ENCODE measurements around the gene CCL16.
"Not testable (repeated sequence)": the region's sequence is repeated elsewhere in the genome, so short reads cannot be mapped to it uniquely, and the experiment has no call there.

Gene CCL16

DNA sequence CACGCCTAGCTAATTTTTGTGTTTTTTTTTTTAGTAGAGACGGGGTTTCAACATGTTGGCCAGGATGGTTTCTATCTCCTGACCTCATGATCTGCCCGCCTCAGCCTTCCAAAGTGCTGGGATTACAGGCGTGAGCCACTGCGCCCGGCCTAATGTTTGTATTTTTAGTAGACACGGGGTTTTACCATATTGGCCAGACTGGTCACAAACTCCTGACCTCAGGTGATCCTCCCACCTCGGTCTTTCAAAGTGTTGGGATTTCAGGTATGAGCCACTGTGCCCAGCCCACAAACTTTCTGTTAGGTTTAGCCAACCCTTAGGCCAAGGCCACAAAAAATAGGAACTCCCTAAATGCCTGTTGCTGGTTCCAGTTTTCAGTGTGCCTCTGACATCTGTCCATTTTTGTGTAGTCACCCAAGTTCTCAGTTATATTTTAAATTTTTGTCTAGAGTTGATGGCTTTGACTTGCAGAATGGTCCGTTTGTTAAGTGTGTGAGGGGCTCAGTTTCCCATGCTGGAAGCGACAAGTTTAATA is 12.7 kb downstream of the CCL16 start:
- Histone ChIP-seq H3K9me3 (ENCODE audit: control insufficient read depth, low read length) (no peaks in the 10 kb centered on the region), H3K4me3 (ENCODE audit: extremely low read depth, insufficient read depth, low read length, poor library complexity, severe bottlenecking) (no peak overlapping the region), H3K27ac (ENCODE audit: low read depth, low read length, severe bottlenecking) (no peak overlapping the region), H3K36me3 (ENCODE audit: control insufficient read depth, insufficient read depth, low read length) (no peaks in the 10 kb centered on the region), H3K4me1 (ENCODE audit: control insufficient read depth, insufficient read depth, low read length, poor library complexity, severe bottlenecking) (peaks cover 6% of the 10 kb centered on the region)
- WGBS, 2 experiments (ENCODE audit: insufficient coverage in 2 of 2), result 91 to 94% methylated on average over 8 of the region's 10 CpGs

GRCh38 chr17:35965272-35965671 is 16.0 kb downstream of the CCL16 start:
- H3K4me3 ChIP-seq (ENCODE audit: extremely low read depth, insufficient read depth, low read length, poor library complexity, severe bottlenecking), result no peak overlapping the region
- no peak overlapping the region for H3K27ac ChIP-seq (ENCODE audit: low read depth, low read length, severe bottlenecking)
- H3K36me3 ChIP-seq (ENCODE audit: control insufficient read depth, insufficient read depth, low read length), result no peaks in the 10 kb centered on the region
- no peaks in the 10 kb centered on the region for H3K4me1 ChIP-seq (ENCODE audit: control insufficient read depth, insufficient read depth, low read length, poor library complexity, severe bottlenecking)
- H3K9me3 ChIP-seq (ENCODE audit: control insufficient read depth, low read length), result no peaks in the 10 kb centered on the region
- WGBS, 2 experiments (ENCODE audit: insufficient coverage in 2 of 2), result 89 to 99% methylated on average over 7 of the region's 7 CpGs

DNA sequence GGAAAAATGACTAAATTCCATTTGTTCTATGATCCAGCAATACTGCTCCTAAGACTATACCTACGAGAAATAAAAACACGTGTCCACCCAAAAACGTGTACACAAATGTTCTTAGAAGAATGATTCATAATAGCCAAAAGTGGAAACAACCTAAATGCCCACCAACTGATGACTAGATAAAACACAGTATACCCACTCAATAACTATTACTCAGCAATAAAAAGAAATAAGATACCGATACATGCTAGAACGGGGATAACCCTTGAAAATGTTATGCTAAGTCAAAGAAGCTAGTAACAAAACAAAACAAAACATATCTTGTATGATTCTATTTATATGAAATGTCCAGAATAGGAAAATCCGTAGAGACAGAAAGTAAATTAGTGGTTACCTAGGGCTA is 17.6 kb downstream of the CCL16 start:
- Histone ChIP-seq H3K4me1 (ENCODE audit: control insufficient read depth, insufficient read depth, low read length, poor library complexity, severe bottlenecking) (no peaks in the 10 kb centered on the region), H3K9me3 (ENCODE audit: control insufficient read depth, low read length) (no peaks in the 10 kb centered on the region), H3K36me3 (ENCODE audit: control insufficient read depth, insufficient read depth, low read length) (no peaks in the 10 kb centered on the region), H3K27ac (ENCODE audit: low read depth, low read length, severe bottlenecking) (no peak overlapping the region), H3K4me3 (ENCODE audit: extremely low read depth, insufficient read depth, low read length, poor library complexity, severe bottlenecking) (no peak overlapping the region)
- WGBS, 2 experiments (ENCODE audit: insufficient coverage in 2 of 2), result 74 to 89% methylated on average over 1 to 3 of the region's 6 CpGs

DNA sequence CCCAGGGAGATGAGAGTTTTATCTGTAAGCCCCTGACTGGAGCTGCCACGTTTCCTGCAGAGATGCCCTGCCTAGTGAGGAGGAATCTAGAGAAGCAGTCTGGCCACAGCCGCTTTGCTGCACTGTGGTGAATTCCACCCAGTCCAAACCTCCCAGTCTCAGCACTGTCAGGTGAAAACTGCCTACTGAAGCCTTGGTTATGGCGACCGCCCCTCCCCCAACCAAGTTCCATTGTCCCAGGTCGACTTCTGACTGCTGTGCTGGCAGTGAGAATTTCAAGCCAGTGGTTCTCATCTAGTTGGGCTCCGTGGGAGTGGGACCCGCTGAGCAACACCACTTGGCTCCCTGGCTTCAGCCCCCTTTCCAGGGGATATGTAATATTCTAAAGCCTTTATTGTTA is 27.6 kb downstream of the CCL16 start:
- Histone ChIP-seq H3K27ac (ENCODE audit: low read depth, low read length, severe bottlenecking) (no peak overlapping the region), H3K4me3 (ENCODE audit: extremely low read depth, insufficient read depth, low read length, poor library complexity, severe bottlenecking) (no peak overlapping the region), H3K9me3 (ENCODE audit: control insufficient read depth, low read length) (no peaks in the 10 kb centered on the region), H3K4me1 (ENCODE audit: control insufficient read depth, insufficient read depth, low read length, poor library complexity, severe bottlenecking) (no peaks in the 10 kb centered on the region), H3K36me3 (ENCODE audit: control insufficient read depth, insufficient read depth, low read length) (no peaks in the 10 kb centered on the region)
- 59 to 71% methylated on average over 4 to 7 of the region's 7 CpGs for WGBS, 2 experiments (ENCODE audit: insufficient coverage in 2 of 2)

GRCh38 chr17:35949401-35949800 is 31.9 kb downstream of the CCL16 start:
- H3K4me3 ChIP-seq (ENCODE audit: extremely low read depth, insufficient read depth, low read length, poor library complexity, severe bottlenecking), result no peak overlapping the region
- 90 to 93% methylated on average over 2 to 3 of the region's 3 CpGs for WGBS, 2 experiments (ENCODE audit: insufficient coverage in 2 of 2)
- no peaks in the 10 kb centered on the region for H3K36me3 ChIP-seq (ENCODE audit: control insufficient read depth, insufficient read depth, low read length)
- H3K27ac ChIP-seq (ENCODE audit: low read depth, low read length, severe bottlenecking), result no peak overlapping the region
- peaks cover 1% of the 10 kb centered on the region for H3K4me1 ChIP-seq (ENCODE audit: control insufficient read depth, insufficient read depth, low read length, poor library complexity, severe bottlenecking)
- H3K9me3 ChIP-seq (ENCODE audit: control insufficient read depth, low read length), result no peaks in the 10 kb centered on the region

GRCh38 chr17:35948092-35948491 is 33.2 kb downstream of the CCL16 start:
- H3K4me3 ChIP-seq (ENCODE audit: extremely low read depth, insufficient read depth, low read length, poor library complexity, severe bottlenecking), result no peak overlapping the region
- WGBS, 2 experiments (ENCODE audit: insufficient coverage in 2 of 2), result 93 to 95% methylated on average over 6 of the region's 7 CpGs
- no peaks in the 10 kb centered on the region for H3K36me3 ChIP-seq (ENCODE audit: control insufficient read depth, insufficient read depth, low read length)
- H3K4me1 ChIP-seq (ENCODE audit: control insufficient read depth, insufficient read depth, low read length, poor library complexity, severe bottlenecking), result peaks cover 9% of the 10 kb centered on the region
- no peak overlapping the region for H3K27ac ChIP-seq (ENCODE audit: low read depth, low read length, severe bottlenecking)
- H3K9me3 ChIP-seq (ENCODE audit: control insufficient read depth, low read length), result no peaks in the 10 kb centered on the region

- H3K27ac ChIP-seq (ENCODE audit: low read depth, low read length, severe bottlenecking), result no peak overlapping the region
- no peaks in the 10 kb centered on the region for H3K9me3 ChIP-seq (ENCODE audit: control insufficient read depth, low read length)
- peaks cover 12% of the 10 kb centered on the region for H3K4me1 ChIP-seq (ENCODE audit: control insufficient read depth, insufficient read depth, low read length, poor library complexity, severe bottlenecking)
- no peak overlapping the region for H3K4me3 ChIP-seq (ENCODE audit: extremely low read depth, insufficient read depth, low read length, poor library complexity, severe bottlenecking)
- 19 to 54% methylated on average over 5 to 9 of the region's 12 CpGs for WGBS, 2 experiments (ENCODE audit: insufficient coverage in 2 of 2)
- no peaks in the 10 kb centered on the region for H3K36me3 ChIP-seq (ENCODE audit: control insufficient read depth, insufficient read depth, low read length)
These were observed 34.1 kb downstream of the CCL16 start for GRCh38 chr17:35947156-35947585.

- Histone ChIP-seq H3K4me1 (ENCODE audit: control insufficient read depth, insufficient read depth, low read length, poor library complexity, severe bottlenecking) (peaks cover 14% of the 10 kb centered on the region), H3K36me3 (ENCODE audit: control insufficient read depth, insufficient read depth, low read length) (no peaks in the 10 kb centered on the region), H3K4me3 (ENCODE audit: extremely low read depth, insufficient read depth, low read length, poor library complexity, severe bottlenecking) (no peak overlapping the region), H3K9me3 (ENCODE audit: control insufficient read depth, low read length) (no peaks in the 10 kb centered on the region), H3K27ac (ENCODE audit: low read depth, low read length, severe bottlenecking) (no peak overlapping the region)
- 77 to 96% methylated on average over 2 to 3 of the region's 4 CpGs for WGBS, 2 experiments (ENCODE audit: insufficient coverage in 2 of 2)
These were observed 37.1 kb downstream of the CCL16 start for GRCh38 chr17:35944151-35944550.

GRCh38 chr17:35943537-35943936 is 37.8 kb downstream of the CCL16 start, which contains the start of gene LYZL6:
TSS of gene LYZL6 (minus strand) at chr17:35943713. CDS start at chr17:35939356, 4,357 bp downstream.
- H3K36me3 ChIP-seq (ENCODE audit: control insufficient read depth, insufficient read depth, low read length), result no peaks in the 10 kb centered on the region
- no peaks in the 10 kb centered on the region for H3K9me3 ChIP-seq (ENCODE audit: control insufficient read depth, low read length)
- no peak within 1 kb of the TSS for H3K4me3 ChIP-seq (ENCODE audit: extremely low read depth, insufficient read depth, low read length, poor library complexity, severe bottlenecking)
- peaks cover 14% of the 10 kb centered on the region for H3K4me1 ChIP-seq (ENCODE audit: control insufficient read depth, insufficient read depth, low read length, poor library complexity, severe bottlenecking)
- 83 to 91% methylated on average over 1 to 2 of the region's 2 CpGs for WGBS, 2 experiments (ENCODE audit: insufficient coverage in 2 of 2)
- H3K27ac ChIP-seq (ENCODE audit: low read depth, low read length, severe bottlenecking), result no peak within 1 kb of the TSS

DNA sequence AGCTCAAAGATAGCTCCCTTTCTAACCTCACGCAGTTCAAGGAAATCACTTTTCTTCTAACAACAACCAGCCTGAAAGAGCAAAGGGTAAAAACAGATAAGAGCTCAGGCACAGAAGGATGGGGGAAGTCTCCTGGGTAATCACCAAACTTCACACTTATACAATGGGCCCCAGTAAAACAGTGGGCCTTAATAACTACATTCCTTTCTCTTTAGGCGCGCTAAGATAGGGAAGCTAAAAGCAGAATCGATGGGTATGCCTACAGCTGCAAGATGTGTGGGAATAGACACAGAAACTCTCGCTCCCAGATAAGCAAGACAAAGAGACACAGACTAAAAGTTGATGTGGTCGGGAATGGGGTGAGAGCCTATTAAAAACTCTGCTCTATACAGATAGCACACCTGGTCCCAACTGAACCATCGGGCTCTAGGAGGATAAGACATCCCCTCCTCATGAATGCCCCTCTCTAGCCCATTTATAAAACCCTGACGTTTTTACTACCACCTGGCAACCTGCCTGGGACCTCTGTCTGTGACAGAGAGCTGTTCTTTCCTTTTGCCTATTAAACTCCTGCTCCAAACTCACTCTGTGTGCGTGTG is 38.6 kb downstream of the CCL16 start:
- Histone ChIP-seq H3K27ac (ENCODE audit: low read depth, low read length, severe bottlenecking) (no peak overlapping the region), H3K4me1 (ENCODE audit: control insufficient read depth, insufficient read depth, low read length, poor library complexity, severe bottlenecking) (peaks cover 14% of the 10 kb centered on the region), H3K9me3 (ENCODE audit: control insufficient read depth, low read length) (no peaks in the 10 kb centered on the region), H3K36me3 (ENCODE audit: control insufficient read depth, insufficient read depth, low read length) (no peaks in the 10 kb centered on the region), H3K4me3 (ENCODE audit: extremely low read depth, insufficient read depth, low read length, poor library complexity, severe bottlenecking) (no peak overlapping the region)
- 83 to 87% methylated on average over 5 to 8 of the region's 9 CpGs for WGBS, 2 experiments (ENCODE audit: insufficient coverage in 2 of 2)

- not testable (repeated sequence) for H3K9me3 ChIP-seq (ENCODE audit: control insufficient read depth, low read length); H3K4me3 ChIP-seq (ENCODE audit: extremely low read depth, insufficient read depth, low read length, poor library complexity, severe bottlenecking); H3K36me3 ChIP-seq (ENCODE audit: control insufficient read depth, insufficient read depth, low read length); H3K27ac ChIP-seq (ENCODE audit: low read depth, low read length, severe bottlenecking); H3K4me1 ChIP-seq (ENCODE audit: control insufficient read depth, insufficient read depth, low read length, poor library complexity, severe bottlenecking)
- no CpG with 5 or more reads among the region's 3 CpGs for WGBS, 2 experiments (ENCODE audit: insufficient coverage in 2 of 2)
These were observed 42.8 kb downstream of the CCL16 start for GRCh38 chr17:35938492-35938891.
